HepG2 (cell line): ENCODE results near the gene ACTR1A. TPM values are rescaled to one million over a fixed set of nuclear protein-coding genes. Genes with fewer than 3 reads are reported as not detected.

ENCODE experiments used
- ASH2L ChIP-seq: fragments of 300-600, 200-600 bp; sonication (generic); IDR thresholded peaks from 2 replicates; pipeline ENCODE4 v1.7.0; 2017; ENCODE audit warnings: low read depth, mild to moderate bottlenecking, moderate library complexity, mixed read lengths, low read length; ENCODE audit not compliant: insufficient read length
- CCDC6 ChIP-seq: sonication (generic); formaldehyde crosslinking; IDR thresholded peaks from 2 replicates; pipeline ENCODE4 v1.8.1; 2022; ENCODE audit warnings: mild to moderate bottlenecking, missing genetic modification reagents, moderate library complexity
- EP300 ChIP-seq, 3 experiments: sonication (generic) in 1 of 3; formaldehyde crosslinking in 1 of 3; IDR thresholded peaks; 2 replicates each; pipeline versions ENCODE4 v1.5.1 to v1.6.1; 2011 to 2020; ENCODE audit warnings: low read depth in 2 of 3, low read length in 2 of 3, borderline replicate concordance in 1 of 3, improper control_type of control experiment in 1 of 3, mild to moderate bottlenecking in 1 of 3, missing genetic modification reagents in 1 of 3, moderate library complexity in 1 of 3
- GTF3A ChIP-seq: sonication (generic); formaldehyde crosslinking; conservative IDR thresholded peaks from 2 replicates; pipeline ENCODE4 v1.4.0; 2020; ENCODE audit warnings: mild to moderate bottlenecking, missing genetic modification reagents
- HDAC1 ChIP-seq: sonication (generic); formaldehyde crosslinking; IDR thresholded peaks from 2 replicates; pipeline ENCODE4 v1.5.1; 2020; ENCODE audit warnings: mild to moderate bottlenecking, missing genetic modification reagents
- KAT7 ChIP-seq: IDR thresholded peaks from 2 replicates; pipeline ENCODE4 v1.6.1; 2018; ENCODE audit warnings: borderline replicate concordance, missing compliant biosample characterization
- KLF12 ChIP-seq: sonication (generic); formaldehyde crosslinking; IDR thresholded peaks from 2 replicates; pipeline ENCODE4 v1.4.0; 2020; ENCODE audit warnings: missing genetic modification reagents, borderline replicate concordance
- KMT2B ChIP-seq: IDR thresholded peaks from 2 replicates; pipeline ENCODE4 v1.6.1; 2016; ENCODE audit warnings: missing genetic modification reagents, missing compliant biosample characterization
- MXD4 ChIP-seq: IDR thresholded peaks from 2 replicates; pipeline ENCODE4 v1.6.1; 2016; ENCODE audit warnings: mild to moderate bottlenecking, missing biosample characterization, missing genetic modification reagents
- PAX8 ChIP-seq: sonication (generic); formaldehyde crosslinking; IDR thresholded peaks from 2 replicates; pipeline ENCODE4 v1.8.0; 2022; ENCODE audit warnings: mild to moderate bottlenecking, missing genetic modification reagents, borderline replicate concordance
- PCBP1 ChIP-seq: fragments of 200-400 bp; formaldehyde crosslinking; IDR thresholded peaks from 2 replicates; pipeline ENCODE4 v1.6.1; 2017; ENCODE audit warnings: mild to moderate bottlenecking, low read depth, low read length, borderline replicate concordance
- POGZ ChIP-seq: sonication (generic); formaldehyde crosslinking; IDR thresholded peaks from 2 replicates; pipeline ENCODE4 v1.4.0; 2020; ENCODE audit warnings: mild to moderate bottlenecking, missing genetic modification reagents
- POLR2A ChIP-seq, 2 experiments: IDR thresholded peaks; 2 replicates each; pipeline ENCODE4 v1.6.1; 2011; ENCODE audit warnings: low read depth in 2 of 2, low read length in 2 of 2, mild to moderate bottlenecking in 1 of 2, moderate library complexity in 1 of 2; ENCODE audit not compliant: insufficient read depth in 1 of 2
- PPARG ChIP-seq: conservative IDR thresholded peaks from 2 replicates; pipeline ENCODE4 v1.6.1; 2016; ENCODE audit warnings: missing biosample characterization, missing genetic modification reagents
- RFX1 ChIP-seq: fragments of 450-650 bp; IDR thresholded peaks from 2 replicates; pipeline ENCODE4 v1.6.1; 2017
- RORA ChIP-seq: sonication (generic); formaldehyde crosslinking; IDR thresholded peaks from 2 replicates; pipeline ENCODE4 v1.5.0; 2020; ENCODE audit warnings: mild to moderate bottlenecking, missing genetic modification reagents, moderate library complexity
- TAF1 ChIP-seq: sonication (generic); formaldehyde crosslinking; IDR thresholded peaks from 2 replicates; pipeline ENCODE4 v1.4.0; 2020; ENCODE audit warnings: missing genetic modification reagents
- TARDBP ChIP-seq: sonication (generic); formaldehyde crosslinking; IDR thresholded peaks from 2 replicates; pipeline ENCODE4 v1.8.0; 2022; ENCODE audit warnings: mild to moderate bottlenecking, missing genetic modification reagents
- U2AF1 ChIP-seq: fragments of 200-400 bp; formaldehyde crosslinking; optimal IDR thresholded peaks from 2 replicates; pipeline ENCODE3; 2017; ENCODE audit warnings: mild to moderate bottlenecking, low read depth, low read length
- ZBTB3 ChIP-seq: sonication (generic); formaldehyde crosslinking; IDR thresholded peaks from 2 replicates; pipeline ENCODE4 v1.4.0; 2020; ENCODE audit warnings: low read depth, mild to moderate bottlenecking, moderate library complexity, missing genetic modification reagents, borderline replicate concordance
- ZNF296 ChIP-seq: sonication (generic); formaldehyde crosslinking; conservative IDR thresholded peaks from 2 replicates; pipeline ENCODE4 v1.5.0; 2020; ENCODE audit warnings: mild to moderate bottlenecking, missing genetic modification reagents
- ZNF446 ChIP-seq: sonication (generic); formaldehyde crosslinking; IDR thresholded peaks from 2 replicates; pipeline ENCODE4 v1.5.0; 2020; ENCODE audit warnings: mild to moderate bottlenecking, missing genetic modification reagents
- ZNF550 ChIP-seq: sonication (generic); formaldehyde crosslinking; IDR thresholded peaks from 2 replicates; pipeline ENCODE4 v1.4.0; 2020; ENCODE audit warnings: mild to moderate bottlenecking, missing genetic modification reagents, borderline replicate concordance
- ZNF556 ChIP-seq: sonication (generic); formaldehyde crosslinking; IDR thresholded peaks from 2 replicates; pipeline ENCODE4 v1.4.0; 2020; ENCODE audit warnings: mild to moderate bottlenecking, missing genetic modification reagents, borderline replicate concordance
- polyA plus RNA-seq, 8 experiments: library from polyadenylated mRNA; depleted of rRNA in 3 of 8; stranded (reverse) in 7 of 8; unstranded in 1 of 8; fragments of >200 nt; fragmentation: Illumina TruSeq in 4 of 8; extraction: Trizol in 4 of 8; gene quantifications; 2 replicates each; pipeline versions ENCODE4 v1.2.1 to v1.2.3, GENCODE V29; 2011 to 2016; ENCODE audit warnings: low read depth in 4 of 8, missing spikeins in 1 of 8, mixed read lengths in 1 of 8; ENCODE audit not compliant: insufficient read depth in 1 of 8
- total RNA-seq, 5 experiments: library from RNA; depleted of rRNA; stranded (reverse); fragments of >200 nt; fragmentation: Illumina TruSeq; extraction: Trizol; gene quantifications; 2 replicates each; pipeline ENCODE4 v1.2.3, GENCODE V29; 2016; ENCODE audit warnings: low read depth in 1 of 5
- TF ChIP-seq, protein P1 (sequence below): IDR thresholded peaks from 2 replicates; pipeline ENCODE4 v1.4.0; 2020; ENCODE audit warnings: mild to moderate bottlenecking, missing genetic modification reagents
- TF ChIP-seq, protein P2 (sequence below): sonication (generic); formaldehyde crosslinking; conservative IDR thresholded peaks from 2 replicates; pipeline ENCODE4 v1.4.0; 2020; ENCODE audit warnings: missing genetic modification reagents

ACTR1A gene
- total and polyA plus RNA-seq, 2 of the 13 experiments (the other 11 are each of a cell fraction or from before 2014, with no cell fraction given) = 59.6 to 62.8 TPM

DNA sequence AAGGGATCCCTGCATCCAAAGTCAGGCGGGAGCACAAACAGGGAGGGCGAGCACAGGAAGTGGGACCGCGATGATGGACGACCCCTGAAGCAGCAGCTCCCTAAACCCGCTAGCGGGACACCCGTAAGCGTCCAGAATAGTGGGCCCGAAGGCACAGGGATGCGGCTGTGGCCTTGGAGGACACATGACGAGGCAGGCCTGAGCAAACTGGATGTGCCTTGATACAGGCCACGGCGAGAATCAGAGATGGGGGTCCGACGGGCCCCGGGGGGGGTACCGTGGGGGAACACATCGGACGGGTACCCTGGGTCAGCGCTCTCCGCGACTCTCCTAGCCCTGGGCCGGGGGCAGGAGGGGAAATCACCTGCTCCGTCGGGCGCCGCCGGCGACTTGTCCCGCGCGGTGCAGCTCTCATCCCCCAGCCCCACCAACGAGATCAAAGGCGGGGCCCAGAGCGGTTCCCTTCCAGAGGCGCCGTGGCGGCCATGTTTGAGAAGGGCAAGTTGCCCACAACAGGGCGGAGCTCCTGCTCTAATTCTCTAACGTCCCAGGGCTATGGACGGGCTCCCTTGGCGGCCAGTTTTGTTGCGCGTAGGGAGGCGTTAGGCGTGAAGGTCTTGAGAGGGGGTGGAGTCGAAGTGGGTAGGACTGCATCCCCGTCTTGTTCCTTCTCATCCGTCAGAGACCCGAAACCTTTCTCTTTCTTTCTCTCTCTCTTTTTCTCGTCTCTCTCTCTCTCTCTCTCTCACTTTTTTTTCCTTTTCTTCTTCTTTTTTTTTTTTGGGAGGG is 70.2 kb downstream of the ACTR1A start, which contains the start of gene CUEDC2 (continued):
- peak; percentile 52; the same call in 1 of the 2 replicates for TF ChIP-seq CCDC6 (CRISPR knock-in tag)
- TF ChIP-seq POGZ (CRISPR knock-in tag) = peak; percentile 54
- peak; percentile 69; the same call in 1 of the 2 replicates for TF ChIP-seq KLF12 (CRISPR knock-in tag)
- no peak for TF ChIP-seq RORA
- TF ChIP-seq ZBTB3 (CRISPR knock-in tag) = peak; percentile 78; the same call in 1 of the 2 replicates
- TF ChIP-seq ZNF550 = no peak
- no peak for TF ChIP-seq RFX1
- peak; percentile 56; the same call in 1 of the 2 replicates for TF ChIP-seq MXD4 (CRISPR knock-in tag)
- TF ChIP-seq KMT2B (CRISPR knock-in tag) = peak; percentile 84
- no peak for TF ChIP-seq GTF3A (CRISPR knock-in tag)
- peak; percentile 83; the same call in 1 of the 2 replicates for TF ChIP-seq TAF1
- 0 out of 4 replicates have a peak, but pooled peaks of 1 of the 2 experiments have one; percentile 17 for TF ChIP-seq EP300 (IDR thresholded peaks at IDR 0.05; ENCODE audit: low read depth in 2 of 2, low read length in 2 of 2)
- TF ChIP-seq EP300 (CRISPR knock-in tag; IDR thresholded peaks at IDR 0.05; ENCODE audit: borderline replicate concordance) = no peak
- peak; percentile 58 for TF ChIP-seq U2AF1
- TF ChIP-seq, protein P1, sequence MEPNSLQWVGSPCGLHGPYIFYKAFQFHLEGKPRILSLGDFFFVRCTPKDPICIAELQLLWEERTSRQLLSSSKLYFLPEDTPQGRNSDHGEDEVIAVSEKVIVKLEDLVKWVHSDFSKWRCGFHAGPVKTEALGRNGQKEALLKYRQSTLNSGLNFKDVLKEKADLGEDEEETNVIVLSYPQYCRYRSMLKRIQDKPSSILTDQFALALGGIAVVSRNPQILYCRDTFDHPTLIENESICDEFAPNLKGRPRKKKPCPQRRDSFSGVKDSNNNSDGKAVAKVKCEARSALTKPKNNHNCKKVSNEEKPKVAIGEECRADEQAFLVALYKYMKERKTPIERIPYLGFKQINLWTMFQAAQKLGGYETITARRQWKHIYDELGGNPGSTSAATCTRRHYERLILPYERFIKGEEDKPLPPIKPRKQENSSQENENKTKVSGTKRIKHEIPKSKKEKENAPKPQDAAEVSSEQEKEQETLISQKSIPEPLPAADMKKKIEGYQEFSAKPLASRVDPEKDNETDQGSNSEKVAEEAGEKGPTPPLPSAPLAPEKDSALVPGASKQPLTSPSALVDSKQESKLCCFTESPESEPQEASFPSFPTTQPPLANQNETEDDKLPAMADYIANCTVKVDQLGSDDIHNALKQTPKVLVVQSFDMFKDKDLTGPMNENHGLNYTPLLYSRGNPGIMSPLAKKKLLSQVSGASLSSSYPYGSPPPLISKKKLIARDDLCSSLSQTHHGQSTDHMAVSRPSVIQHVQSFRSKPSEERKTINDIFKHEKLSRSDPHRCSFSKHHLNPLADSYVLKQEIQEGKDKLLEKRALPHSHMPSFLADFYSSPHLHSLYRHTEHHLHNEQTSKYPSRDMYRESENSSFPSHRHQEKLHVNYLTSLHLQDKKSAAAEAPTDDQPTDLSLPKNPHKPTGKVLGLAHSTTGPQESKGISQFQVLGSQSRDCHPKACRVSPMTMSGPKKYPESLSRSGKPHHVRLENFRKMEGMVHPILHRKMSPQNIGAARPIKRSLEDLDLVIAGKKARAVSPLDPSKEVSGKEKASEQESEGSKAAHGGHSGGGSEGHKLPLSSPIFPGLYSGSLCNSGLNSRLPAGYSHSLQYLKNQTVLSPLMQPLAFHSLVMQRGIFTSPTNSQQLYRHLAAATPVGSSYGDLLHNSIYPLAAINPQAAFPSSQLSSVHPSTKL = peak; percentile 43
- TF ChIP-seq POLR2A (IDR thresholded peaks at IDR 0.05; ENCODE audit: insufficient read depth in 1 of 2, low read depth in 2 of 2, low read length in 2 of 2) = peak; percentile 67 to 81
- TF ChIP-seq TARDBP (CRISPR knock-in tag) = peak; percentile 74; the same call in 1 of the 2 replicates
- no peak for TF ChIP-seq KAT7 (CRISPR knock-in tag)
- TF ChIP-seq PCBP1 = peak; percentile 74; the same call in 1 of the 2 replicates
- TF ChIP-seq ASH2L = peak; percentile 74
- TF ChIP-seq, protein P2, sequence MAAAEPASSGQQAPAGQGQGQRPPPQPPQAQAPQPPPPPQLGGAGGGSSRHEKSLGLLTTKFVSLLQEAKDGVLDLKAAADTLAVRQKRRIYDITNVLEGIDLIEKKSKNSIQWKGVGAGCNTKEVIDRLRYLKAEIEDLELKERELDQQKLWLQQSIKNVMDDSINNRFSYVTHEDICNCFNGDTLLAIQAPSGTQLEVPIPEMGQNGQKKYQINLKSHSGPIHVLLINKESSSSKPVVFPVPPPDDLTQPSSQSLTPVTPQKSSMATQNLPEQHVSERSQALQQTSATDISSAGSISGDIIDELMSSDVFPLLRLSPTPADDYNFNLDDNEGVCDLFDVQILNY = peak; percentile 47; the same call in 1 of the 2 replicates
- 0 out of 2 replicates have a peak, but pooled peaks have one; percentile 45 for TF ChIP-seq PAX8 (CRISPR knock-in tag)
- TF ChIP-seq PPARG (CRISPR knock-in tag) = peak; percentile 39; the same call in 1 of the 2 replicates
- TF ChIP-seq ZNF296 (CRISPR knock-in tag) = no peak
- TF ChIP-seq HDAC1 (CRISPR knock-in tag) = peak; percentile 92
- TF ChIP-seq ZNF556 (CRISPR knock-in tag) = no peak; the same call in 1 of the 2 replicates
- TF ChIP-seq ZNF446 (CRISPR knock-in tag) = no peak
